K562 (cell line): ENCODE data around the gene TLR5. TPM values are rescaled to one million over a fixed set of nuclear protein-coding genes. Genes with fewer than 3 reads are reported as not detected.
A peak's percentile ranks its signal among the peaks of the same experiment; 100 is the strongest.

Experiments used
- ASH1L ChIP-seq: fragments of 450-650 bp; IDR thresholded peaks from 2 replicates; pipeline ENCODE4 v1.6.1; 2018; ENCODE audit warnings: borderline replicate concordance, mild to moderate bottlenecking, low read depth; ENCODE audit not compliant: partially characterized antibody
- CREB3 ChIP-seq: fragments of 450-650 bp; conservative IDR thresholded peaks from 2 replicates; pipeline ENCODE4 v1.6.1; 2016; ENCODE audit warnings: missing genetic modification characterization, low read depth, mild to moderate bottlenecking, missing compliant biosample characterization, moderate library complexity
- CREB5 ChIP-seq: fragments of 250-450 bp; sonication (Bioruptor Pico); IDR thresholded peaks from 2 replicates; pipeline ENCODE4 v1.5.0; 2020; ENCODE audit warnings: mild to moderate bottlenecking
- CREM ChIP-seq: IDR thresholded peaks from 2 replicates; pipeline ENCODE4 v1.6.1; 2014; ENCODE audit warnings: antibody characterized with exemption, low read depth
- E2F8 ChIP-seq: fragments of 450-650 bp; IDR thresholded peaks from 2 replicates; pipeline ENCODE4 v1.7.1; 2018; ENCODE audit warnings: mild to moderate bottlenecking, low read depth; ENCODE audit not compliant: partially characterized antibody
- ETV1 ChIP-seq: fragments of 450-650 bp; conservative IDR thresholded peaks from 2 replicates; pipeline ENCODE4 v1.6.1; 2016; ENCODE audit warnings: missing genetic modification characterization, control low read depth, low read depth, missing compliant biosample characterization
- MCM5 ChIP-seq: fragments of 450-650 bp; IDR thresholded peaks from 2 replicates; pipeline ENCODE4 v1.6.1; 2016; ENCODE audit warnings: low read depth
- MTF1 ChIP-seq: fragments of 250-450 bp; sonication (Bioruptor Pico); IDR thresholded peaks from 2 replicates; pipeline ENCODE4 v1.9.0; 2021; ENCODE audit warnings: moderate library complexity, mild to moderate bottlenecking, inconsistent platforms, borderline replicate concordance
- MYBL2 ChIP-seq, 2 experiments: fragments of 450-650 bp in 1 of 2; sonication (generic) in 1 of 2; formaldehyde crosslinking in 1 of 2; IDR thresholded peaks; 2 replicates each; pipeline versions ENCODE4 v1.6.1 to v1.8.1; 2017 to 2022; ENCODE audit warnings: borderline replicate concordance in 1 of 2, inconsistent platforms in 1 of 2, low read depth in 1 of 2, mild to moderate bottlenecking in 1 of 2, missing genetic modification reagents in 1 of 2, moderate library complexity in 1 of 2
- NBN ChIP-seq: fragments of 450-650 bp; IDR thresholded peaks from 2 replicates; pipeline ENCODE4 v1.6.1; 2016; ENCODE audit warnings: low read depth, mild to moderate bottlenecking
- ZFP1 ChIP-seq: fragments of 450-650 bp; formaldehyde crosslinking; IDR thresholded peaks from 2 replicates; pipeline ENCODE4 v1.4.0; 2020; ENCODE audit warnings: mild to moderate bottlenecking, mixed read lengths
- ZNF175 ChIP-seq: fragments of 200-800 bp; sonication (Bioruptor generic); IDR thresholded peaks from 2 replicates; pipeline ENCODE4 v1.6.1; 2016; ENCODE audit warnings: low read depth, mild to moderate bottlenecking, missing genetic modification characterization, missing compliant biosample characterization
- ZNF830 ChIP-seq: fragments of 250-450 bp; sonication (Bioruptor Pico); IDR thresholded peaks from 2 replicates; pipeline ENCODE4 v1.5.0; 2021; ENCODE audit warnings: mild to moderate bottlenecking
- polyA plus RNA-seq, 8 experiments: library from polyadenylated mRNA; depleted of rRNA in 4 of 8; stranded (reverse) in 5 of 8; unstranded in 3 of 8; fragments of >200 nt; fragmentation: Nextera tagmentation in 2 of 8; fragmentation: Illumina TruSeq in 1 of 8; extraction: Ambion mirVana in 2 of 8; extraction: Trizol in 1 of 8; gene quantifications; 2 replicates each; pipeline versions ENCODE4 v1.2.1 to v1.2.3, GENCODE V29; 2011 to 2014; ENCODE audit warnings: inconsistent platforms in 1 of 8, missing spikeins in 1 of 8
- total RNA-seq, 7 experiments: library from RNA; depleted of rRNA in 6 of 7; stranded (reverse); fragments of >200 nt in 6 of 7; fragmentation: Illumina TruSeq in 2 of 7; extraction: Trizol in 2 of 7; gene quantifications; 2 replicates each; pipeline versions ENCODE4 v1.2.1 to v1.2.3, GENCODE V29; 2011 to 2021; ENCODE audit warnings: low replicate concordance in 1 of 7
- TF ChIP-seq, protein P1 (sequence below): fragments of 450-650 bp; IDR thresholded peaks from 2 replicates; pipeline ENCODE4 v1.6.1; 2016; ENCODE audit warnings: missing biosample characterization, missing genetic modification characterization
- TF ChIP-seq, protein P2 (sequence below): fragments of 250-450 bp; sonication (Bioruptor Pico); IDR thresholded peaks from 2 replicates; pipeline ENCODE4 v1.5.0; 2021; ENCODE audit warnings: mild to moderate bottlenecking, moderate library complexity
- TF ChIP-seq, protein P3 (sequence below): fragments of 250-450 bp; sonication (Bioruptor Pico); IDR thresholded peaks from 2 replicates; pipeline ENCODE4 v1.6.1; 2021; ENCODE audit warnings: mild to moderate bottlenecking

Gene TLR5
- total and polyA plus RNA-seq, 9 of the 15 experiments (the other 6 are each of a cell fraction or from before 2014, with no cell fraction given) = 0.93 to 7.4 (median 1.9) TPM

DNA sequence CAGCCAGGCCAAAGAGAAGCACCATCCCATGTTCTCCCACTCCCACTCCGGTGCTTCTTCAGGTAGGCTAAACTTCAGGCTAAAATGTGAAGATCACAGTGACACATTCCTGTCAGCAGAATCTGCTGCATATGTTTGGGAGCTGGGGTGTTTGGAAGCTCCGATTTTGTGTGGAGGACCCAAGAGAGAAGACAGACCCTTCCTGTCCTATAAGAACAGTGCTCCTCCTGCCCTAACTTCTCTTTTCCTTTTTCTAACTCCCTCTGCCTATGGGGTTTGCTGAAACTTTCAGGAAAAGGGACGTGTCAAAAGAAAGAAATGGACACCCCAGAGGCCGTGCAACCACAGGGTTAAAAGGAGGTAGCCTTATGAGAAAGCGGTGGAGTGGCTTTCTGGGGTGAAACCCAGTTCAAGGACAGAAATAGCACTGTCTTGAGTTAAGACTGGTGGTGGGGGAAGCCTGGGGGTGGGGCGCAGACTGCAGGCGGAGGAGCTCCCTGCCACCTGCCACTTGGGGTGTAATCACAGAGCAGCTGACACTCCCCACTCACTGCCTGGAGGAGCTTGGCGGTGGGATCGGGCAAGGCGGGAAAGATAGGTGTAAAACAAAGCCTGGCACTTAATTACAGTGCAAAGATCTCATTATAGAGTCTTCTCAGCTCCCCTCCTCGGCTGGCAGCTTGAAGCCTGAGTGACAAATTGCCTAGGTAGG is 645 bp upstream of the TLR5 start (continued):
- TF ChIP-seq CREB5 = 0 out of 2 replicates have a peak, but pooled peaks have one; percentile 40
- no peak for TF ChIP-seq MCM5
- TF ChIP-seq ZNF175 (CRISPR knock-in tag) = no peak
- TF ChIP-seq ETV1 (tag) = no peak; the same call in 1 of the 2 replicates
- no peak for TF ChIP-seq E2F8
- TF ChIP-seq ZFP1 = no peak
- TF ChIP-seq, protein P1, sequence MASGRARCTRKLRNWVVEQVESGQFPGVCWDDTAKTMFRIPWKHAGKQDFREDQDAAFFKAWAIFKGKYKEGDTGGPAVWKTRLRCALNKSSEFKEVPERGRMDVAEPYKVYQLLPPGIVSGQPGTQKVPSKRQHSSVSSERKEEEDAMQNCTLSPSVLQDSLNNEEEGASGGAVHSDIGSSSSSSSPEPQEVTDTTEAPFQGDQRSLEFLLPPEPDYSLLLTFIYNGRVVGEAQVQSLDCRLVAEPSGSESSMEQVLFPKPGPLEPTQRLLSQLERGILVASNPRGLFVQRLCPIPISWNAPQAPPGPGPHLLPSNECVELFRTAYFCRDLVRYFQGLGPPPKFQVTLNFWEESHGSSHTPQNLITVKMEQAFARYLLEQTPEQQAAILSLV (tag) = no peak
- TF ChIP-seq, protein P2, sequence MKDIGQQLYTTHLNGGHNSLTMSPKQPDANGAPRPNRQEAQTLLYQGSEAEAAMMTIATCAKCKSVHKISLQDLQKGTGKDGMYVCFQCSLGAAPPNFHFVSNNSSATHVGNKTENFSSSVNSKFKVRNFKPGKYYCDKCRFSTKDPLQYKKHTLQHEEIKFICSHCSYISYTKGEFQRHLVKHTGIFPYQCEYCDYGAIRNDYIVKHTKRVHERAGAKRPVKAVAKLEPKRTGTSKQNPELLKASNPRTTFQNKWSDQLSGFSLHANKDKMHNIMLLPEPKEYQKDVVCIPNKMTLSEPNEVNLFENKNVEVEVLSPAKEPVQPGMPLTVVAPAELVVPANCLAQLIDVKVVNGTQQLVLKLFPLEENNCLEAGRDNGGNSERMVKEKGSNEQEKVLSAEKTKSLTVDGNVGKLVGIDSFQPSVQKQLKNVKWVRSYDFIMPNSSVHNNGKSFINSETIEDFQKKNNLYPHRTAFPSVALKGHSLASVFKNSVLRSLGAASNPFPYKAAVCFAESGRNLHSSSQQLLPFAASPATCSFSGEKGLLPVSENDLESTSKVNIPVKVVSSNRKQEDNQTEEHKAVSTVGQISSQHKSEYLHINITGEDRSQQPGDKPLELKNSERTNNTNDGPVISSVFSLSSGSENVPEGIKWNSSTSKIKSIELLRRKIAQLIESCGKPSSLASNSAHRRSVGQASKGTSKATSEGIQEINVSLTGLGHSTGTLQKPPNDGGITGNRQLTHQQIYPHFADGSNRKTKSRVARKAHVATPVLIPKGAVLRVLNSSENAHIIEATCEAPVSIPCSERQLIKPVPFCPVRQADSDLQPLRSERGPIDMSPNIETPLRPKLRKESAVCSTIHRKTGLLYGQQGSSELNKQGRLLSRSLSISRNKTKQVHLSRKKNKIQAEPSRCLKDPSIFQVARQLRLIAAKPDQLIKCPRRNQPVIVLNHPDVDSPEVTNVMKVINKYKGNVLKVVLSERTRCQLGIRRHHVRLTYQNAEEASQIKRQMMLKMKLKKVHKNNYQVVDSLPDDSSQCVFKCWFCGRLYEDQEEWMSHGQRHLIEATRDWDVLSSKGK (CRISPR knock-in tag) = no peak
- TF ChIP-seq, protein P3, sequence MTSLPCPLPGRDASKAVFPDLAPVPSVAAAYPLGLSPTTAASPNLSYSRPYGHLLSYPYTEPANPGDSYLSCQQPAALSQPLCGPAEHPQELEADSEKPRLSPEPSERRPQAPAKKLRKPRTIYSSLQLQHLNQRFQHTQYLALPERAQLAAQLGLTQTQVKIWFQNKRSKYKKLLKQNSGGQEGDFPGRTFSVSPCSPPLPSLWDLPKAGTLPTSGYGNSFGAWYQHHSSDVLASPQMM (CRISPR knock-in tag) = no peak
- TF ChIP-seq CREB3 = no peak
- TF ChIP-seq MYBL2 (IDR thresholded peaks at IDR 0.05; ENCODE audit: low read depth) = no peak
- TF ChIP-seq MYBL2 (CRISPR knock-in tag; IDR thresholded peaks at IDR 0.05; ENCODE audit: borderline replicate concordance) = no peak
- no peak for TF ChIP-seq ZNF830
- TF ChIP-seq MTF1 (CRISPR knock-in tag) = no peak
- no peak for TF ChIP-seq NBN
- no peak for TF ChIP-seq ASH1L
- peak; percentile 54 for TF ChIP-seq CREM
